HCT116 (cell line): Measurements from ENCODE around the gene KRTAP5-9.
"Not testable (repeated sequence)": the region's sequence is repeated elsewhere in the genome, so short reads cannot be mapped to it uniquely, and the experiment has no call there.

ENCODE experiments used
- ATF3 ChIP-seq: IDR thresholded peaks from 2 replicates; pipeline ENCODE4 v1.6.1; 2012
- CEBPB ChIP-seq: IDR thresholded peaks from 2 replicates; pipeline ENCODE4 v1.6.1; 2012; ENCODE audit warnings: low read depth
- CTCF ChIP-seq, 3 experiments: fragments of 200-600 bp in 1 of 3; sonication (generic) in 1 of 3; IDR thresholded peaks in 2 of 3; conservative IDR thresholded peaks in 1 of 3; 2 replicates each; pipeline ENCODE4 v1.5.1; 2012 to 2017; ENCODE audit warnings: low read depth in 2 of 3, low read length in 2 of 3, antibody characterized with exemption in 1 of 3, borderline replicate concordance in 1 of 3, control low read depth in 1 of 3, mild to moderate bottlenecking in 1 of 3, mixed read lengths in 1 of 3, mixed run types in 1 of 3, moderate library complexity in 1 of 3; ENCODE audit not compliant: insufficient read depth in 1 of 3
- ELF1 ChIP-seq: IDR thresholded peaks from 2 replicates; pipeline ENCODE4 v1.6.1; 2012; ENCODE audit warnings: low read depth, borderline replicate concordance
- EZH2 ChIP-seq: fragments of 200-600 bp; sonication (generic); IDR thresholded peaks from 2 replicates; pipeline ENCODE4 v1.6.1; 2017; ENCODE audit warnings: antibody characterized with exemption, mixed run types
- FOSL1 ChIP-seq: IDR thresholded peaks from 2 replicates; pipeline ENCODE4 v1.6.1; 2012; ENCODE audit warnings: low read depth
- MAX ChIP-seq: IDR thresholded peaks from 2 replicates; pipeline ENCODE4 v1.6.1; 2012
- POLR2A ChIP-seq: IDR thresholded peaks from 2 replicates; pipeline ENCODE4 v1.7.0; 2011; ENCODE audit warnings: borderline replicate concordance; ENCODE audit not compliant: insufficient read depth, insufficient read length; ENCODE audit errors: extremely low read depth
- RAD21 ChIP-seq: IDR thresholded peaks from 2 replicates; pipeline ENCODE4 v1.6.1; 2012; ENCODE audit warnings: low read depth, mild to moderate bottlenecking
- SIN3A ChIP-seq: IDR thresholded peaks from 2 replicates; pipeline ENCODE4 v1.6.1; 2012; ENCODE audit warnings: low read depth
- SP1 ChIP-seq: IDR thresholded peaks from 2 replicates; pipeline ENCODE4 v1.6.1; 2012; ENCODE audit warnings: low read depth
- TCF7L2 ChIP-seq: IDR thresholded peaks from 2 replicates; pipeline ENCODE4 v1.7.0; 2011; ENCODE audit warnings: borderline replicate concordance, inconsistent platforms; ENCODE audit not compliant: insufficient read depth, insufficient read length; ENCODE audit errors: extremely low read depth
- ZBTB33 ChIP-seq: IDR thresholded peaks from 2 replicates; pipeline ENCODE4 v1.6.1; 2011; ENCODE audit warnings: mild to moderate bottlenecking, low read length, moderate library complexity; ENCODE audit not compliant: insufficient replicate concordance; ENCODE audit errors: extremely low read depth
- ZNF274 ChIP-seq: fragments of 200-500 bp; sonication (Bioruptor generic); IDR thresholded peaks from 2 replicates; pipeline ENCODE4 v1.6.1; 2014; ENCODE audit warnings: mild to moderate bottlenecking, low read depth, low read length, inconsistent platforms

- TF ChIP-seq ELF1; TCF7L2; ZBTB33; POLR2A; RAD21; CTCF (IDR thresholded peaks at IDR 0.05 in 2 of 3, conservative IDR thresholded peaks at IDR 0.05 in 1 of 3; ENCODE audit: borderline replicate concordance in 1 of 3, insufficient read depth in 1 of 3, low read depth in 2 of 3, low read length in 2 of 3); CEBPB; FOSL1; ZNF274; MAX; SIN3A; ATF3; SP1; EZH2: not testable (repeated sequence)
These were observed 18.7 kb downstream of the KRTAP5-9 start for GRCh38 chr11:71566626-71567599.
